Type B pancreatic cell (in vitro differentiated cells): Measurements from ENCODE around the gene CPED1. TPM values are rescaled to one million over a fixed set of nuclear protein-coding genes. Genes with fewer than 3 reads are reported as not detected.

ENCODE experiments used
- DNase-seq: peaks from one replicate; pipeline ENCODE4 v3.0.0; 2021; ENCODE audit warnings: mixed read lengths; ENCODE audit not compliant: unreplicated experiment; ENCODE audit errors: extremely low spot score
- H3K27ac Mint-ChIP-seq: 2 replicates; pipeline ENCODE4 v1.8.0; 2021; ENCODE audit warnings: mild to moderate bottlenecking, mixed read lengths
- H3K27me3 Mint-ChIP-seq: 2 replicates; pipeline ENCODE4 v1.8.0; 2021; ENCODE audit warnings: mixed read lengths
- H3K36me3 Mint-ChIP-seq: 2 replicates; pipeline ENCODE4 v1.8.0; 2021; ENCODE audit warnings: mixed read lengths
- H3K4me1 Mint-ChIP-seq: one replicate; pipeline ENCODE4 v1.8.0; 2021; ENCODE audit warnings: mixed read lengths; ENCODE audit not compliant: unreplicated experiment
- H3K4me3 Mint-ChIP-seq: 2 replicates; pipeline ENCODE4 v1.8.0; 2021; ENCODE audit warnings: mild to moderate bottlenecking, mixed read lengths
- H3K9me3 Mint-ChIP-seq: 2 replicates; pipeline ENCODE4 v1.8.0; 2021; ENCODE audit warnings: mixed read lengths
- CTCF ChIP-seq: fragments of 200-600 bp; sonication (generic); conservative IDR thresholded peaks from 2 replicates; pipeline ENCODE4 v1.5.0; 2021; ENCODE audit warnings: antibody characterized with exemption, mild to moderate bottlenecking
- total RNA-seq: library from RNA; stranded (reverse); gene quantifications from 2 replicates; pipeline ENCODE4 v1.2.1, GENCODE V29; 2021; ENCODE audit warnings: low replicate concordance

The CPED1 gene
- total RNA-seq, 1 donor from 2014 or later = 45.4 TPM

- no peaks in the 10 kb centered on the region for H3K9me3 Mint-ChIP-seq
- H3K4me3 Mint-ChIP-seq = peak overlapping the region; percentile 88
- DNase-seq = no peak
- H3K4me1 Mint-ChIP-seq = peaks cover 20% of the 10 kb centered on the region
- peaks cover 4% of the 10 kb centered on the region for H3K36me3 Mint-ChIP-seq
- H3K27me3 Mint-ChIP-seq = peaks cover 36% of the 10 kb centered on the region
- H3K27ac Mint-ChIP-seq = no peak overlapping the region
- no peak for TF ChIP-seq CTCF
These were observed 2.6 kb downstream of the CPED1 start for GRCh38 chr7:120991161-120991560.

GRCh38 chr7:120991581-120991980 lies 3.1 kb downstream of the CPED1 start:
- peak overlapping the region; percentile 88 for H3K4me3 Mint-ChIP-seq
- no peaks in the 10 kb centered on the region for H3K9me3 Mint-ChIP-seq
- TF ChIP-seq CTCF = no peak
- peaks cover 4% of the 10 kb centered on the region for H3K36me3 Mint-ChIP-seq
- DNase-seq = no peak
- H3K27ac Mint-ChIP-seq = no peak overlapping the region
- H3K4me1 Mint-ChIP-seq = peaks cover 21% of the 10 kb centered on the region
- peaks cover 36% of the 10 kb centered on the region for H3K27me3 Mint-ChIP-seq

- Mint-ChIP-seq H3K4me3 (peak overlapping the region; percentile 82), H3K27ac (no peak overlapping the region), H3K9me3 (peaks cover 4% of the 10 kb centered on the region), H3K27me3 (peaks cover 36% of the 10 kb centered on the region), H3K4me1 (peaks cover 21% of the 10 kb centered on the region), H3K36me3 (peaks cover 9% of the 10 kb centered on the region)
- DNase-seq = no peak
- TF ChIP-seq CTCF = no peak
These were observed 3.9 kb downstream of the CPED1 start for GRCh38 chr7:120992272-120992964.

- peaks cover 15% of the 10 kb centered on the region for H3K4me1 Mint-ChIP-seq
- peaks cover 4% of the 10 kb centered on the region for H3K9me3 Mint-ChIP-seq
- H3K27me3 Mint-ChIP-seq = peaks cover 30% of the 10 kb centered on the region
- no peak overlapping the region for H3K27ac Mint-ChIP-seq
- H3K36me3 Mint-ChIP-seq = peaks cover 9% of the 10 kb centered on the region
- no peak for TF ChIP-seq CTCF
- peak overlapping the region; percentile 82 for H3K4me3 Mint-ChIP-seq
- DNase-seq = no peak
These were observed 4.5 kb downstream of the CPED1 start for GRCh38 chr7:120992965-120993494.

GRCh38 chr7:120993553-120994191 lies 5.2 kb downstream of the CPED1 start:
- H3K4me1 Mint-ChIP-seq = peaks cover 12% of the 10 kb centered on the region
- peaks cover 26% of the 10 kb centered on the region for H3K27me3 Mint-ChIP-seq
- DNase-seq = no peak
- no peak overlapping the region for H3K27ac Mint-ChIP-seq
- peaks cover 9% of the 10 kb centered on the region for H3K36me3 Mint-ChIP-seq
- no peak for TF ChIP-seq CTCF
- H3K9me3 Mint-ChIP-seq = peaks cover 4% of the 10 kb centered on the region
- H3K4me3 Mint-ChIP-seq = peak overlapping the region; percentile 53
